B cell (primary cell): ENCODE results near the gene CCBE1. TPM values are rescaled to one million over a fixed set of nuclear protein-coding genes. Genes with fewer than 3 reads are reported as not detected.

Source experiments
- ATAC-seq: fragments of 200-7000 bp; cut with Tn5 transposase; one replicate; pipeline ENCODE4 v1.10.0; 2021; ENCODE audit warnings: low read depth, mild to moderate bottlenecking, moderate number of reproducible peaks, moderate library complexity
- CTCF ChIA-PET: fragments of 350-600 bp; sonication (Branson Sonifier 250); formaldehyde crosslinking; loops from one replicate; lab custom pipeline; 2021; ENCODE audit warnings: antibody characterized with exemption, inconsistent platforms; lab: Charles Lee
- POLR2A ChIA-PET: fragments of 350-600 bp; sonication (Branson Sonifier 250); formaldehyde crosslinking; loops from one replicate; lab custom pipeline; 2021; ENCODE audit warnings: antibody characterized with exemption; lab: Charles Lee
- DNase-seq: peaks from one replicate; pipeline ENCODE4 v3.0.0; 2013
- H2AFZ ChIP-seq: 2 replicates; pipeline ENCODE4 v1.6.1; 2012; ENCODE audit warnings: mild to moderate bottlenecking, low read depth, low read length; ENCODE audit not compliant: insufficient read depth, poor library complexity, severe bottlenecking
- H3K27ac ChIP-seq, 2 donors: 1 replicate in 1 of 2; 2 replicates in 1 of 2; pipeline ENCODE4 v1.5.1; 2012 to 2013; ENCODE audit warnings: low read length in 2 of 2, mild to moderate bottlenecking in 2 of 2, moderate library complexity in 1 of 2
- H3K27me3 ChIP-seq, 4 experiments: fragments of 200-600 bp in 1 of 4; sonication (generic) in 1 of 4; replicated peaks in 1 of 4; 1 replicate in 2 of 4; 2 replicates in 2 of 4; pipeline versions ENCODE4 v1.6.1 to v1.7.0; 2013 to 2016; ENCODE audit warnings: low read length in 3 of 4, mild to moderate bottlenecking in 2 of 4, mixed read lengths in 1 of 4, moderate library complexity in 1 of 4; ENCODE audit not compliant: insufficient read depth in 4 of 4, control insufficient read depth in 3 of 4; ENCODE audit errors: control extremely low read depth in 1 of 4
- H3K36me3 ChIP-seq, 2 experiments: replicated peaks in 1 of 2; 1 replicate in 1 of 2; 2 replicates in 1 of 2; pipeline versions ENCODE4 v1.6.1 to v1.7.1; 2013; ENCODE audit warnings: low read length in 1 of 2; ENCODE audit not compliant: insufficient read depth in 2 of 2, control insufficient read depth in 1 of 2; ENCODE audit errors: control extremely low read depth in 1 of 2, extremely low read depth in 1 of 2
- H3K4me1 ChIP-seq, 2 donors: fragments of 200-600 bp in 1 of 2; sonication (generic) in 1 of 2; 1 replicate in 1 of 2; 2 replicates in 1 of 2; pipeline versions ENCODE4 v1.5.1 to v1.6.1; 2013 to 2017; ENCODE audit warnings: low read length in 2 of 2; ENCODE audit not compliant: control insufficient read depth in 2 of 2, insufficient read depth in 2 of 2
- H3K4me2 ChIP-seq: replicated peaks from 2 replicates; pipeline ENCODE3; 2012; ENCODE audit warnings: mild to moderate bottlenecking, low read depth, low read length; ENCODE audit not compliant: poor library complexity, severe bottlenecking
- H3K4me3 ChIP-seq, 5 experiments: fragments of 200-600 bp in 1 of 5; sonication (generic) in 1 of 5; 1 replicate in 3 of 5; 2 replicates in 2 of 5; pipeline versions ENCODE4 v1.5.1 to v1.7.0; 2011 to 2016; ENCODE audit warnings: low read length in 4 of 5, mild to moderate bottlenecking in 4 of 5, low read depth in 2 of 5, control low read depth in 1 of 5, moderate library complexity in 1 of 5; ENCODE audit not compliant: insufficient read depth in 1 of 5; ENCODE audit errors: control extremely low read depth in 1 of 5, extremely low read depth in 1 of 5
- H3K79me2 ChIP-seq: fragments of 200-600 bp; sonication (generic); one replicate; pipeline ENCODE4 v1.6.0; 2016; ENCODE audit warnings: low read length; ENCODE audit not compliant: control insufficient read depth, insufficient read depth
- H3K9ac ChIP-seq: fragments of 200-600 bp; sonication (generic); 2 replicates; pipeline ENCODE4 v1.6.1; 2017; ENCODE audit warnings: mild to moderate bottlenecking, low read length, moderate library complexity
- H3K9me3 ChIP-seq, 3 donors: one replicate each; pipeline versions ENCODE4 v1.6.1 to v1.7.1; 2013; ENCODE audit warnings: low read length in 2 of 3; ENCODE audit not compliant: control insufficient read depth in 2 of 3, insufficient read depth in 1 of 3; ENCODE audit errors: control extremely low read depth in 1 of 3
- H4K20me1 ChIP-seq: 2 replicates; pipeline ENCODE4 v1.6.0; 2012; ENCODE audit warnings: mild to moderate bottlenecking, low read length; ENCODE audit not compliant: insufficient read depth, control insufficient read depth, poor library complexity, severe bottlenecking
- H3K27ac Mint-ChIP-seq: one replicate; pipeline ENCODE4 v1.8.0; 2021; ENCODE audit warnings: mixed read lengths
- H3K27me3 Mint-ChIP-seq: one replicate; pipeline ENCODE4 v1.8.0; 2021; ENCODE audit warnings: mixed read lengths
- H3K4me1 Mint-ChIP-seq: one replicate; pipeline ENCODE4 v1.8.0; 2021; ENCODE audit warnings: mixed read lengths
- H3K4me3 Mint-ChIP-seq: one replicate; pipeline ENCODE4 v1.8.0; 2021; ENCODE audit warnings: mixed read lengths
- H3K9me3 Mint-ChIP-seq: one replicate; pipeline ENCODE4 v1.8.0; 2022; ENCODE audit warnings: mixed read lengths; ENCODE audit not compliant: insufficient read depth
- EZH2 ChIP-seq: IDR thresholded peaks from 2 replicates; pipeline ENCODE4 v1.6.1; 2012; ENCODE audit warnings: borderline replicate concordance, low read depth, mild to moderate bottlenecking, moderate library complexity, low read length; ENCODE audit not compliant: insufficient read depth, poor library complexity, severe bottlenecking
- WGBS: methylation state at CpG from one replicate; pipeline ENCODE4 v1.1.5; 2013; ENCODE audit warnings: missing lambda C conversion rate; ENCODE audit not compliant: insufficient coverage; 5-methylcytosine and 5-hydroxymethylcytosine counted together
- intact Hi-C: fragments of 100-400 bp; cut with micrococcal nuclease; formaldehyde crosslinking; loops from one replicate; pipeline ENCODE4 v1.10.0; 2022
- polyA plus RNA-seq: library from polyadenylated mRNA; depleted of rRNA; stranded (reverse); fragments of >200 nt; gene quantifications from 2 replicates; pipeline ENCODE4 v1.2.3, GENCODE V29; 2012
- total RNA-seq, 2 donors: library from RNA; stranded (reverse); fragments of 120-200 nt in 1 of 2; gene quantifications; 1 replicate in 1 of 2; 2 replicates in 1 of 2; pipeline versions ENCODE4 v1.2.3 to v1.2.4, GENCODE V29; 2013 to 2022
- TF ChIP-seq, protein P1 (sequence below): fragments of 200-600 bp; IDR thresholded peaks from one replicate; pipeline ENCODE4 v1.8.0; 2022; ENCODE audit warnings: antibody characterized with exemption, mild to moderate bottlenecking

CCBE1 gene
- total and polyA plus RNA-seq, 2 donors (not counting 1 experiment from before 2014, with no cell fraction given), result not detected

DNA sequence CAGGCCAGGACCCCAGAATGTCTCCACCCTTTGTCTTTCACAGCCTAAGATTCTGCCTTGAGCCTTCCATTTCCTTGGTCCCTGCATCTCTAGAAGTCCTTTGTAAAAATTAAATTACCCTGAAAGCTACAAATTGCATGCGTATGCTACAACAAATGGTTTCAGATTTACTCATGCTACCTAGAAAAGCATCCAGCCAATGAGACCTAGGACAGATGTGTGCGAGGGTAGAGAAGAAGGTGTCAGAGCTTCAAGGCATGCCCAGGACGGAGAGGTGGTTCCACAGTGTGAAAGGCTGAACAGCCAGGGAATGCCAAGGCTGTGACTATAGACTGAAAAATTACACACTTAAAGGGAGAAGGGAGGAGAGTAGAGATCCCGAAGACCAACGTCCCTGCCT is 40.2 kb downstream of the CCBE1 start:
- Mint-ChIP-seq H3K27ac (no peak overlapping the region), H3K4me3 (no peak overlapping the region), H3K9me3 (no peaks in the 10 kb centered on the region), H3K4me1 (no peaks in the 10 kb centered on the region), H3K27me3 (peaks cover 5% of the 10 kb centered on the region)
- ATAC-seq, result no peak
- Histone ChIP-seq H3K9me3 (no peaks in the 10 kb centered on the region), H3K27me3 (no peaks in the 10 kb centered on the region), H3K4me3 (no peak overlapping the region), H3K4me2 (no peak overlapping the region), H3K27ac (no peak overlapping the region), H3K4me1 (no peaks in the 10 kb centered on the region), H3K79me2 (no peaks in the 10 kb centered on the region), H3K36me3 (no peaks in the 10 kb centered on the region), H2AFZ (no peak overlapping the region), H4K20me1 (no peaks in the 10 kb centered on the region), H3K9ac (no peak overlapping the region)
- POLR2A ChIA-PET, result no interaction called here
- intact Hi-C loops, result no loop called here
- no peak for DNase-seq
- no peak for TF ChIP-seq EZH2
- TF ChIP-seq, protein P1, sequence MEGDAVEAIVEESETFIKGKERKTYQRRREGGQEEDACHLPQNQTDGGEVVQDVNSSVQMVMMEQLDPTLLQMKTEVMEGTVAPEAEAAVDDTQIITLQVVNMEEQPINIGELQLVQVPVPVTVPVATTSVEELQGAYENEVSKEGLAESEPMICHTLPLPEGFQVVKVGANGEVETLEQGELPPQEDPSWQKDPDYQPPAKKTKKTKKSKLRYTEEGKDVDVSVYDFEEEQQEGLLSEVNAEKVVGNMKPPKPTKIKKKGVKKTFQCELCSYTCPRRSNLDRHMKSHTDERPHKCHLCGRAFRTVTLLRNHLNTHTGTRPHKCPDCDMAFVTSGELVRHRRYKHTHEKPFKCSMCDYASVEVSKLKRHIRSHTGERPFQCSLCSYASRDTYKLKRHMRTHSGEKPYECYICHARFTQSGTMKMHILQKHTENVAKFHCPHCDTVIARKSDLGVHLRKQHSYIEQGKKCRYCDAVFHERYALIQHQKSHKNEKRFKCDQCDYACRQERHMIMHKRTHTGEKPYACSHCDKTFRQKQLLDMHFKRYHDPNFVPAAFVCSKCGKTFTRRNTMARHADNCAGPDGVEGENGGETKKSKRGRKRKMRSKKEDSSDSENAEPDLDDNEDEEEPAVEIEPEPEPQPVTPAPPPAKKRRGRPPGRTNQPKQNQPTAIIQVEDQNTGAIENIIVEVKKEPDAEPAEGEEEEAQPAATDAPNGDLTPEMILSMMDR, result no peak
- 71% methylated on average over 2 of the region's 5 CpGs for WGBS
- CTCF ChIA-PET, result no interaction called here

DNA sequence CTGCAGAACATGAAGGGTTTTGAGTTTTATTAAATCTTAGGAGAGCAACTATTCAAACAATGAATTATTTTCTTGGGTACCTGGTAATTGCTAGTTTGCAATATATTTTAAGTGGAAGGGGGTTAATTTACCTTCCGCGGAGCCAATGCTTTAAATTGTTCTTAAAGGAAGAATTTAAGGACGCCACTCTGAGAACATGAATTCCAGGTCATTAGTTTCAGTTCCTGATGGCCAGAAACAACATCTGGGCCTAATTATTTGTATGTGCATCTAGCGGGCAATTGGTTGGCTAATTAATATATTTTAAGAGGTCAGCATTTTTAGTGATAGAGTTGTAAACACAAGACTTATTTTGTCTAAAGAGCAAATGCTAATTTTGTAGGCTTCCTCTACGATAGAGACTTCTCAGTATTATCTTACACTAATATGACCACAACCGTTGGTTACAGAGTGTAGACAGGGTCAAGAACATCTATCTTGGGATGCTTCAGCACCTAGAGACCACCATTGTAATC is 40.8 kb downstream of the CCBE1 start:
- no peak overlapping the region for H3K9ac ChIP-seq
- H3K9me3 ChIP-seq, result no peaks in the 10 kb centered on the region
- Mint-ChIP-seq H3K9me3 (no peaks in the 10 kb centered on the region), H3K27ac (no peak overlapping the region), H3K27me3 (peaks cover 6% of the 10 kb centered on the region), H3K4me1 (no peaks in the 10 kb centered on the region), H3K4me3 (no peak overlapping the region)
- ChIA-PET CTCF (no interaction called here), POLR2A (no interaction called here)
- WGBS, result 89% methylated on average over 3 of the region's 6 CpGs
- H3K4me2 ChIP-seq, result no peak overlapping the region
- H3K79me2 ChIP-seq, result no peaks in the 10 kb centered on the region
- H4K20me1 ChIP-seq, result no peaks in the 10 kb centered on the region
- no peak overlapping the region for H2AFZ ChIP-seq
- ATAC-seq (no peak), DNase-seq (no peak)
- H3K4me3 ChIP-seq, result no peak overlapping the region
- no peaks in the 10 kb centered on the region for H3K27me3 ChIP-seq
- H3K4me1 ChIP-seq, result no peaks in the 10 kb centered on the region
- intact Hi-C loops, result no loop called here
- no peak for TF ChIP-seq EZH2
- TF ChIP-seq, protein P1, result no peak
- no peak overlapping the region for H3K27ac ChIP-seq
- no peaks in the 10 kb centered on the region for H3K36me3 ChIP-seq
